ENCODE measurements around the gene PDGFD.

PDGFD gene

GRCh38 chr11:104001561-104002056, 162.3 kb downstream of the PDGFD start:
- no peak for DNase-seq (ENCODE audit: low spot score)

GRCh38 chr11:104000798-104001197, 163.1 kb downstream of the PDGFD start:
- DNase-seq (ENCODE audit: low spot score) = no peak

- DNase-seq (ENCODE audit: low spot score) = no peak
These were observed 165.0 kb downstream of the PDGFD start for GRCh38 chr11:103998826-103999508.

- DNase-seq (ENCODE audit: low spot score) = no peak
These were observed 166.9 kb downstream of the PDGFD start for GRCh38 chr11:103997082-103997481.

GRCh38 chr11:103995896-103996295, 168.1 kb downstream of the PDGFD start:
- no peak for DNase-seq (ENCODE audit: low spot score)

GRCh38 chr11:103994518-103994917, 169.4 kb downstream of the PDGFD start:
- no peak for DNase-seq (ENCODE audit: low spot score)

- DNase-seq (ENCODE audit: low spot score) = no peak
These were observed 169.9 kb downstream of the PDGFD start for GRCh38 chr11:103994094-103994493.

- no peak for DNase-seq (ENCODE audit: low spot score)
These were observed 170.4 kb downstream of the PDGFD start for GRCh38 chr11:103993507-103993906.

GRCh38 chr11:103988595-103988969, 175.4 kb downstream of the PDGFD start:
- DNase-seq (ENCODE audit: low spot score) = no peak

- DNase-seq (ENCODE audit: low spot score) = no peak
These were observed 176.0 kb downstream of the PDGFD start for GRCh38 chr11:103987629-103988594.

GRCh38 chr11:103985041-103985440, 178.9 kb downstream of the PDGFD start:
- no peak for DNase-seq (ENCODE audit: low spot score)

GRCh38 chr11:103980108-103980507, 183.8 kb downstream of the PDGFD start:
- no peak for DNase-seq (ENCODE audit: low spot score)

GRCh38 chr11:103978616-103979595, 185.0 kb downstream of the PDGFD start:
- no peak for DNase-seq (ENCODE audit: low spot score)

GRCh38 chr11:103972013-103972412, 191.9 kb downstream of the PDGFD start:
- no peak for DNase-seq (ENCODE audit: low spot score)

- no peak for DNase-seq (ENCODE audit: low spot score)
These were observed 193.2 kb downstream of the PDGFD start for GRCh38 chr11:103970701-103971249.

GRCh38 chr11:103968685-103969084, 195.3 kb downstream of the PDGFD start:
- DNase-seq (ENCODE audit: low spot score) = no peak

GRCh38 chr11:103967985-103968384, 196.0 kb downstream of the PDGFD start:
- DNase-seq (ENCODE audit: low spot score) = no peak

- no peak for DNase-seq (ENCODE audit: low spot score)
These were observed 199.6 kb downstream of the PDGFD start for GRCh38 chr11:103964390-103964789.

- DNase-seq (ENCODE audit: low spot score) = no peak
These were observed 200.3 kb downstream of the PDGFD start for GRCh38 chr11:103963648-103964047.

GRCh38 chr11:103961010-103961409, 202.9 kb downstream of the PDGFD start:
- DNase-seq (ENCODE audit: low spot score) = no peak

GRCh38 chr11:103960108-103960507, 203.8 kb downstream of the PDGFD start:
- no peak for DNase-seq (ENCODE audit: low spot score)
